MM.1S (cell line): ENCODE results near the gene PRR15L.
A peak's percentile ranks its signal among the peaks of the same experiment; 100 is the strongest.

ENCODE experiments used
- DNase-seq: peaks from one replicate; pipeline ENCODE4 v3.0.0-alpha.2; 2015
- H2AFZ ChIP-seq: fragments of 300-600 bp; sonication (generic); 2 replicates; pipeline ENCODE4 v1.6.0; 2016; ENCODE audit warnings: antibody characterized with exemption, low read length
- H3F3A ChIP-seq: fragments of 300-600 bp; sonication (generic); 2 replicates; pipeline ENCODE4 v1.6.1; 2016; ENCODE audit warnings: mild to moderate bottlenecking, antibody characterized with exemption, low read length, moderate library complexity, mixed read lengths; ENCODE audit not compliant: insufficient read depth
- H3K27ac ChIP-seq: fragments of 300-600 bp; sonication (generic); 2 replicates; pipeline ENCODE4 v1.5.1; 2016; ENCODE audit warnings: mild to moderate bottlenecking, low read length
- H3K27me3 ChIP-seq: fragments of 300-600 bp; sonication (generic); replicated peaks from 2 replicates; pipeline ENCODE4 v1.6.0; 2016; ENCODE audit warnings: low read length; ENCODE audit not compliant: insufficient read depth
- H3K36me3 ChIP-seq: fragments of 300-600 bp; sonication (generic); replicated peaks from 2 replicates; pipeline ENCODE4 v1.6.1; 2016; ENCODE audit warnings: mild to moderate bottlenecking, low read length, mixed read lengths; ENCODE audit not compliant: insufficient read depth
- H3K4me1 ChIP-seq: fragments of 300-600 bp; sonication (generic); 2 replicates; pipeline ENCODE4 v1.6.1; 2016; ENCODE audit warnings: low read length, mixed read lengths
- H3K4me2 ChIP-seq: fragments of 300-600 bp; sonication (generic); 2 replicates; pipeline ENCODE4 v1.6.0; 2016; ENCODE audit warnings: low read depth, low read length
- H3K4me3 ChIP-seq: fragments of 300-600 bp; sonication (generic); 2 replicates; pipeline ENCODE4 v1.5.1; 2016; ENCODE audit warnings: low read length, mixed read lengths
- H3K79me2 ChIP-seq: fragments of 300-600 bp; sonication (generic); 2 replicates; pipeline ENCODE4 v1.6.1; 2016; ENCODE audit warnings: mixed run types, low read length, mixed read lengths
- H3K9ac ChIP-seq: fragments of 300-600 bp; sonication (generic); 2 replicates; pipeline ENCODE4 v1.6.1; 2016; ENCODE audit warnings: low read length, mixed read lengths
- H3K9me2 ChIP-seq: fragments of 300-600 bp; sonication (generic); replicated peaks from 2 replicates; pipeline ENCODE4 v1.6.1; 2016; ENCODE audit warnings: mild to moderate bottlenecking, low read length, mixed read lengths; ENCODE audit not compliant: insufficient read depth
- H3K9me3 ChIP-seq: fragments of 300-600 bp; sonication (generic); replicated peaks from 2 replicates; pipeline ENCODE4 v1.6.1; 2016; ENCODE audit warnings: mild to moderate bottlenecking, low read length, mixed read lengths; ENCODE audit not compliant: insufficient read depth
- H4K20me1 ChIP-seq: fragments of 300-600 bp; sonication (generic); 2 replicates; pipeline ENCODE4 v1.6.1; 2016; ENCODE audit warnings: mild to moderate bottlenecking, low read length, moderate library complexity, mixed read lengths; ENCODE audit not compliant: insufficient read depth
- CTCF ChIP-seq: fragments of 300-600 bp; sonication (generic); IDR thresholded peaks from 2 replicates; pipeline ENCODE4 v1.5.1; 2016; ENCODE audit warnings: antibody characterized with exemption, low read length, mixed read lengths
- EZH2 ChIP-seq: fragments of 300-600 bp; sonication (generic); optimal IDR thresholded peaks from 2 replicates; pipeline ENCODE3; 2017; ENCODE audit warnings: low read depth, mild to moderate bottlenecking, antibody characterized with exemption, low read length, mixed read lengths
- EZH2phosphoT487 ChIP-seq: fragments of 300-600 bp; sonication (generic); IDR thresholded peaks from 2 replicates; pipeline ENCODE4 v1.6.1; 2018; ENCODE audit warnings: antibody characterized with exemption, low read length

The PRR15L gene

GRCh38 chr17:47907932-47908562 lies 49.6 kb downstream of the PRR15L start:
- Histone ChIP-seq H3K4me3 (no peak overlapping the region), H3K9me2 (no peaks in the 10 kb centered on the region), H3K4me2 (peak overlapping the region; percentile 46), H3K36me3 (no peaks in the 10 kb centered on the region), H4K20me1 (no peaks in the 10 kb centered on the region; the same call in 1 of the 2 replicates), H3K79me2 (peaks cover 34% of the 10 kb centered on the region), H3K27me3 (no peaks in the 10 kb centered on the region), H3K9me3 (no peaks in the 10 kb centered on the region), H3K4me1 (no peaks in the 10 kb centered on the region), H2AFZ (no peak overlapping the region), H3K27ac (no peak overlapping the region), H3K9ac (no peak overlapping the region), H3F3A (no peaks in the 10 kb centered on the region)
- TF ChIP-seq CTCF (no peak), EZH2 (no peak), EZH2phosphoT487 (no peak)
- DNase-seq: peak; percentile 18

- DNase-seq: no peak
- Histone ChIP-seq H3K27me3 (no peaks in the 10 kb centered on the region), H3F3A (no peaks in the 10 kb centered on the region), H3K27ac (no peak overlapping the region), H4K20me1 (no peaks in the 10 kb centered on the region), H3K79me2 (peaks cover 44% of the 10 kb centered on the region), H3K4me3 (no peak overlapping the region), H3K4me1 (no peaks in the 10 kb centered on the region), H2AFZ (no peak overlapping the region), H3K36me3 (no peaks in the 10 kb centered on the region), H3K4me2 (no peak overlapping the region), H3K9ac (no peak overlapping the region), H3K9me2 (no peaks in the 10 kb centered on the region), H3K9me3 (no peaks in the 10 kb centered on the region)
- TF ChIP-seq CTCF: no peak
- no peak for TF ChIP-seq EZH2phosphoT487
- no peak for TF ChIP-seq EZH2
These were observed 51.2 kb downstream of the PRR15L start for GRCh38 chr17:47906443-47906842.

- no peaks in the 10 kb centered on the region for H3K4me1 ChIP-seq
- no peaks in the 10 kb centered on the region for H3K27me3 ChIP-seq
- no peaks in the 10 kb centered on the region for H3K9me2 ChIP-seq
- H3K4me2 ChIP-seq: no peak overlapping the region
- no peak overlapping the region for H3K27ac ChIP-seq
- H3K9me3 ChIP-seq: no peaks in the 10 kb centered on the region
- TF ChIP-seq EZH2phosphoT487: no peak
- TF ChIP-seq CTCF: no peak
- no peak for TF ChIP-seq EZH2
- H3K4me3 ChIP-seq: no peak overlapping the region
- no peak overlapping the region for H2AFZ ChIP-seq
- no peak for DNase-seq
- H3F3A ChIP-seq: no peaks in the 10 kb centered on the region
- no peaks in the 10 kb centered on the region for H3K36me3 ChIP-seq
- H3K79me2 ChIP-seq: peaks cover 45% of the 10 kb centered on the region
- H3K9ac ChIP-seq: no peak overlapping the region
- H4K20me1 ChIP-seq: no peaks in the 10 kb centered on the region
These were observed 52.4 kb downstream of the PRR15L start for GRCh38 chr17:47905221-47905733.
